Neural progenitor cell (in vitro differentiated cells): ENCODE measurements around the gene RPL7L1. TPM values are rescaled to one million over a fixed set of nuclear protein-coding genes. Genes with fewer than 3 reads are reported as not detected.
"Not testable (repeated sequence)": the region's sequence is repeated elsewhere in the genome, so short reads cannot be mapped to it uniquely, and the experiment has no call there.

Experiments used
- DNase-seq: peaks from one replicate; pipeline ENCODE4 v3.0.0-alpha.2; 2016; ENCODE audit warnings: low spot score
- H2AFZ ChIP-seq: fragments of 200-600 bp; sonication (generic); replicated peaks from 2 replicates; pipeline ENCODE4 v1.6.1; 2016; ENCODE audit warnings: antibody characterized with exemption
- H3F3A ChIP-seq: fragments of 200-600 bp; sonication (generic); 2 replicates; pipeline ENCODE4 v1.6.1; 2016; ENCODE audit warnings: antibody characterized with exemption, low read depth
- H3K27ac ChIP-seq: fragments of 200-600 bp; sonication (generic); 2 replicates; pipeline ENCODE4 v1.5.1; 2016; ENCODE audit warnings: mild to moderate bottlenecking
- H3K27me3 ChIP-seq: fragments of 200-600 bp; sonication (generic); 2 replicates; pipeline ENCODE4 v1.6.1; 2016; ENCODE audit warnings: mild to moderate bottlenecking, moderate library complexity
- H3K36me3 ChIP-seq: fragments of 200-600 bp; sonication (generic); 2 replicates; pipeline ENCODE4 v1.5.1; 2016
- H3K4me1 ChIP-seq: fragments of 200-600 bp; sonication (generic); 2 replicates; pipeline ENCODE4 v1.6.1; 2016; ENCODE audit warnings: mixed run types
- H3K4me2 ChIP-seq: fragments of 200-600 bp; sonication (generic); 2 replicates; pipeline ENCODE4 v1.6.1; 2016
- H3K4me3 ChIP-seq: fragments of 200-600 bp; sonication (generic); 2 replicates; pipeline ENCODE4 v1.5.1; 2016
- H3K79me2 ChIP-seq: fragments of 200-600 bp; sonication (generic); 2 replicates; pipeline ENCODE4 v1.6.1; 2016; ENCODE audit warnings: low read depth
- H3K9ac ChIP-seq: fragments of 200-600 bp; sonication (generic); 2 replicates; pipeline ENCODE4 v1.6.1; 2016
- H3K9me3 ChIP-seq: fragments of 200-600 bp; sonication (generic); 2 replicates; pipeline ENCODE4 v1.5.1; 2016; ENCODE audit warnings: low read depth
- H4K20me1 ChIP-seq: fragments of 200-600 bp; sonication (generic); 2 replicates; pipeline ENCODE4 v1.6.1; 2016; ENCODE audit warnings: low read depth
- H3K27ac Mint-ChIP-seq: 3 replicates; pipeline ENCODE4 v1.8.0; 2021; ENCODE audit warnings: mixed read lengths
- H3K27me3 Mint-ChIP-seq: 2 replicates; pipeline ENCODE4 v1.8.0; 2022; ENCODE audit warnings: low read depth, mild to moderate bottlenecking, inconsistent platforms, moderate library complexity, mixed read lengths; ENCODE audit not compliant: insufficient read depth
- H3K36me3 Mint-ChIP-seq: 3 replicates; pipeline ENCODE4 v1.8.0; 2021; ENCODE audit warnings: mixed read lengths
- H3K4me1 Mint-ChIP-seq: 3 replicates; pipeline ENCODE4 v1.8.0; 2021; ENCODE audit warnings: mixed read lengths
- H3K4me3 Mint-ChIP-seq: 3 replicates; pipeline ENCODE4 v1.8.0; 2021; ENCODE audit warnings: mild to moderate bottlenecking, moderate library complexity, mixed read lengths
- H3K9me3 Mint-ChIP-seq: 3 replicates; pipeline ENCODE4 v1.8.0; 2020; ENCODE audit warnings: mixed read lengths
- CTCF ChIP-seq: fragments of 200-600 bp; sonication (generic); IDR thresholded peaks from 2 replicates; pipeline ENCODE4 v1.5.1; 2017; ENCODE audit warnings: antibody characterized with exemption, mild to moderate bottlenecking
- EZH2 ChIP-seq: fragments of 200-600 bp; sonication (generic); IDR thresholded peaks from 2 replicates; pipeline ENCODE4 v1.6.1; 2017; ENCODE audit warnings: antibody characterized with exemption, mild to moderate bottlenecking, moderate library complexity
- EZH2phosphoT487 ChIP-seq: fragments of 200-600 bp; sonication (generic); IDR thresholded peaks from 2 replicates; pipeline ENCODE4 v1.6.1; 2017; ENCODE audit warnings: antibody characterized with exemption
- total RNA-seq: library from RNA; depleted of rRNA; stranded (reverse); fragments of >200 nt; gene quantifications from 2 replicates; pipeline ENCODE4 v1.2.3, GENCODE V29; 2015; ENCODE audit warnings: low replicate concordance

The RPL7L1 gene
- total RNA-seq, 1 donor from 2014 or later: 106 TPM

- DNase-seq: no peak
- Histone ChIP-seq H3K27ac (no peak overlapping the region), H2AFZ (no peak overlapping the region), H3K4me1 (peaks cover 10% of the 10 kb centered on the region), H3F3A (peaks cover 46% of the 10 kb centered on the region), H3K4me2 (no peak overlapping the region), H3K36me3 (peaks cover 13% of the 10 kb centered on the region), H3K9me3 (no peaks in the 10 kb centered on the region), H3K9ac (no peak overlapping the region), H3K27me3 (no peaks in the 10 kb centered on the region), H4K20me1 (no peaks in the 10 kb centered on the region), H3K79me2 (peaks cover 48% of the 10 kb centered on the region), H3K4me3 (no peak overlapping the region)
- Mint-ChIP-seq H3K27ac (no peak overlapping the region), H3K4me1 (peaks cover 17% of the 10 kb centered on the region), H3K27me3 (peaks cover 6% of the 10 kb centered on the region), H3K36me3 (peaks cover 27% of the 10 kb centered on the region), H3K4me3 (no peak overlapping the region), H3K9me3 (no peaks in the 10 kb centered on the region)
- TF ChIP-seq CTCF (no peak), EZH2 (no peak), EZH2phosphoT487 (no peak)
Observed at GRCh38 chr6:42885702-42886101, 6.3 kb downstream of the RPL7L1 start.

- not testable (repeated sequence) for H3K27me3 Mint-ChIP-seq, H3K36me3 ChIP-seq, H3K27me3 ChIP-seq, H3K9me3 ChIP-seq, H3K27ac ChIP-seq, H3K9me3 Mint-ChIP-seq, H3K4me3 Mint-ChIP-seq, H3K4me1 ChIP-seq, H3K4me3 ChIP-seq, H3K4me2 ChIP-seq, DNase-seq, H3K27ac Mint-ChIP-seq, H3K9ac ChIP-seq, H4K20me1 ChIP-seq, H2AFZ ChIP-seq
- Histone ChIP-seq H3F3A (peaks cover 49% of the 10 kb centered on the region), H3K79me2 (peaks cover 23% of the 10 kb centered on the region)
- peaks cover 24% of the 10 kb centered on the region for H3K36me3 Mint-ChIP-seq
- peaks cover 20% of the 10 kb centered on the region for H3K4me1 Mint-ChIP-seq
Observed at GRCh38 chr6:42888201-42888600, 8.8 kb downstream of the RPL7L1 start.

GRCh38 chr6:42889815-42890214 is 10.4 kb downstream of the RPL7L1 start:
- peaks cover 26% of the 10 kb centered on the region for H3K4me1 Mint-ChIP-seq
- peaks cover 7% of the 10 kb centered on the region for H3K36me3 ChIP-seq
- H3K9me3 ChIP-seq: no peaks in the 10 kb centered on the region
- H3K27ac ChIP-seq: peak overlapping the region; percentile 93
- peaks cover 37% of the 10 kb centered on the region for H3F3A ChIP-seq
- peak overlapping the region; percentile 95 for H3K4me3 Mint-ChIP-seq
- H3K4me3 ChIP-seq: peak overlapping the region; percentile 77
- H3K27me3 Mint-ChIP-seq: peaks cover 3% of the 10 kb centered on the region
- DNase-seq: peak; percentile 18
- peaks cover 11% of the 10 kb centered on the region for H3K79me2 ChIP-seq
- H3K4me1 ChIP-seq: peaks cover 7% of the 10 kb centered on the region
- TF ChIP-seq EZH2phosphoT487 (no peak), EZH2 (no peak), CTCF (no peak)
- peaks cover 12% of the 10 kb centered on the region for H3K36me3 Mint-ChIP-seq
- peak overlapping the region; percentile 77 for H3K4me2 ChIP-seq
- no peaks in the 10 kb centered on the region for H3K27me3 ChIP-seq
- peak overlapping the region; percentile 71 for H3K9ac ChIP-seq
- no peaks in the 10 kb centered on the region for H3K9me3 Mint-ChIP-seq
- H4K20me1 ChIP-seq: no peaks in the 10 kb centered on the region
- H3K27ac Mint-ChIP-seq: no peak overlapping the region
- H2AFZ ChIP-seq: no peak overlapping the region

GRCh38 chr6:42890311-42891198 is 11.1 kb downstream of the RPL7L1 start:
- Mint-ChIP-seq H3K4me1 (peaks cover 26% of the 10 kb centered on the region), H3K36me3 (peaks cover 11% of the 10 kb centered on the region), H3K4me3 (peak overlapping the region; percentile 95), H3K9me3 (no peaks in the 10 kb centered on the region), H3K27me3 (peaks cover 3% of the 10 kb centered on the region), H3K27ac (peak overlapping the region; percentile 97)
- peaks cover 11% of the 10 kb centered on the region for H3K79me2 ChIP-seq
- peaks cover 4% of the 10 kb centered on the region for H3K36me3 ChIP-seq
- H3K9me3 ChIP-seq: no peaks in the 10 kb centered on the region
- H3K4me3 ChIP-seq: peak overlapping the region; percentile 77
- DNase-seq: peak; percentile 96
- H3K9ac ChIP-seq: peak overlapping the region; percentile 71
- H4K20me1 ChIP-seq: no peaks in the 10 kb centered on the region
- H3K4me1 ChIP-seq: peaks cover 7% of the 10 kb centered on the region
- H2AFZ ChIP-seq: peak overlapping the region; percentile 66
- H3K27me3 ChIP-seq: no peaks in the 10 kb centered on the region
- peak overlapping the region; percentile 77 for H3K4me2 ChIP-seq
- peak overlapping the region; percentile 93 for H3K27ac ChIP-seq
- peak; percentile 4 for TF ChIP-seq CTCF
- no peak for TF ChIP-seq EZH2phosphoT487
- peaks cover 35% of the 10 kb centered on the region for H3F3A ChIP-seq
